HEK293 (cell line): ENCODE measurements around the gene GAB3.

Experiments used
- CTCF ChIP-seq: fragments of 450-650 bp; formaldehyde crosslinking; IDR thresholded peaks from 2 replicates; pipeline ENCODE4 v1.5.1; 2016; ENCODE audit warnings: missing biosample characterization, missing genetic modification characterization
- ELK4 ChIP-seq: IDR thresholded peaks from 2 replicates; pipeline ENCODE4 v1.6.1; 2011; ENCODE audit warnings: mild to moderate bottlenecking, low read depth, low read length, borderline replicate concordance
- KLF10 ChIP-seq: fragments of 450-650 bp; IDR thresholded peaks from 2 replicates; pipeline ENCODE4 v1.5.1; 2018; ENCODE audit warnings: missing biosample characterization, mild to moderate bottlenecking, missing genetic modification characterization
- PATZ1 ChIP-seq: fragments of 450-650 bp; formaldehyde crosslinking; IDR thresholded peaks from 2 replicates; pipeline ENCODE4 v1.5.1; 2016; ENCODE audit warnings: missing biosample characterization, missing genetic modification characterization
- PRDM4 ChIP-seq: fragments of 450-650 bp; formaldehyde crosslinking; IDR thresholded peaks from 2 replicates; pipeline ENCODE4 v1.5.1; 2017; ENCODE audit warnings: missing biosample characterization, missing genetic modification characterization
- REST ChIP-seq: fragments of 450-650 bp; formaldehyde crosslinking; IDR thresholded peaks from 2 replicates; pipeline ENCODE4 v1.5.1; 2016; ENCODE audit warnings: missing biosample characterization, missing genetic modification characterization
- YY1 ChIP-seq: fragments of 450-650 bp; formaldehyde crosslinking; IDR thresholded peaks from 2 replicates; pipeline ENCODE4 v1.5.1; 2018; ENCODE audit warnings: missing biosample characterization, missing genetic modification characterization
- ZBTB1 ChIP-seq: fragments of 450-650 bp; formaldehyde crosslinking; IDR thresholded peaks from 2 replicates; pipeline ENCODE4 v1.5.1; 2016; ENCODE audit warnings: missing biosample characterization, missing genetic modification characterization
- ZBTB11 ChIP-seq: fragments of 450-650 bp; formaldehyde crosslinking; conservative IDR thresholded peaks from 2 replicates; pipeline ENCODE4 v1.5.1; 2016; ENCODE audit warnings: low read depth, missing biosample characterization, missing genetic modification characterization
- ZNF248 ChIP-seq: fragments of 450-650 bp; formaldehyde crosslinking; IDR thresholded peaks from 2 replicates; pipeline ENCODE4 v1.5.1; 2017; ENCODE audit warnings: missing biosample characterization, missing genetic modification characterization
- ZNF280D ChIP-seq: fragments of 450-650 bp; formaldehyde crosslinking; IDR thresholded peaks from 2 replicates; pipeline ENCODE4 v1.5.1; 2016; ENCODE audit warnings: missing biosample characterization, missing genetic modification characterization
- ZNF449 ChIP-seq: fragments of 450-650 bp; formaldehyde crosslinking; IDR thresholded peaks from 2 replicates; pipeline ENCODE4 v1.5.1; 2017; ENCODE audit warnings: missing biosample characterization, mild to moderate bottlenecking, missing genetic modification characterization, moderate library complexity
- ZNF555 ChIP-seq: fragments of 450-650 bp; formaldehyde crosslinking; conservative IDR thresholded peaks from 2 replicates; pipeline ENCODE4 v1.5.1; 2017; ENCODE audit warnings: missing biosample characterization, mild to moderate bottlenecking, missing genetic modification characterization, inconsistent platforms
- ZSCAN30 ChIP-seq: fragments of 450-650 bp; IDR thresholded peaks from 2 replicates; pipeline ENCODE4 v1.5.1; 2018; ENCODE audit warnings: missing biosample characterization, mild to moderate bottlenecking, missing genetic modification characterization, moderate library complexity

GRCh38 chrX:154729439-154729838 lies 21.4 kb downstream of the GAB3 start:
- TF ChIP-seq ZSCAN30 (no peak), KLF10 (no peak), CTCF (tag by site-specific recombination) (no peak), REST (tag by site-specific recombination) (no peak), ZNF555 (no peak), ZBTB1 (tag by site-specific recombination) (no peak), PRDM4 (no peak), ZNF248 (tag by site-specific recombination) (no peak), PATZ1 (tag by site-specific recombination) (no peak), ZBTB11 (no peak), ELK4 (no peak), ZNF449 (no peak), YY1 (no peak), ZNF280D (tag by site-specific recombination) (no peak)
